RPMI7951 (cell line): ENCODE results near the gene ACSL1. TPM values are rescaled to one million over a fixed set of nuclear protein-coding genes. Genes with fewer than 3 reads are reported as not detected.

Source experiments
- DNase-seq: peaks from one replicate; pipeline ENCODE4 v3.0.0-alpha.2; 2012; ENCODE audit warnings: low read depth
- total RNA-seq: library from RNA; depleted of rRNA; stranded (reverse); fragments of >200 nt; shearing (Covaris generic); gene quantifications from 2 replicates; pipeline ENCODE4 v1.2.3, GENCODE V29; 2014; rRNA removed

Gene ACSL1
- total RNA-seq = 26.4 and 34.7 TPM in 2 replicates

DNA sequence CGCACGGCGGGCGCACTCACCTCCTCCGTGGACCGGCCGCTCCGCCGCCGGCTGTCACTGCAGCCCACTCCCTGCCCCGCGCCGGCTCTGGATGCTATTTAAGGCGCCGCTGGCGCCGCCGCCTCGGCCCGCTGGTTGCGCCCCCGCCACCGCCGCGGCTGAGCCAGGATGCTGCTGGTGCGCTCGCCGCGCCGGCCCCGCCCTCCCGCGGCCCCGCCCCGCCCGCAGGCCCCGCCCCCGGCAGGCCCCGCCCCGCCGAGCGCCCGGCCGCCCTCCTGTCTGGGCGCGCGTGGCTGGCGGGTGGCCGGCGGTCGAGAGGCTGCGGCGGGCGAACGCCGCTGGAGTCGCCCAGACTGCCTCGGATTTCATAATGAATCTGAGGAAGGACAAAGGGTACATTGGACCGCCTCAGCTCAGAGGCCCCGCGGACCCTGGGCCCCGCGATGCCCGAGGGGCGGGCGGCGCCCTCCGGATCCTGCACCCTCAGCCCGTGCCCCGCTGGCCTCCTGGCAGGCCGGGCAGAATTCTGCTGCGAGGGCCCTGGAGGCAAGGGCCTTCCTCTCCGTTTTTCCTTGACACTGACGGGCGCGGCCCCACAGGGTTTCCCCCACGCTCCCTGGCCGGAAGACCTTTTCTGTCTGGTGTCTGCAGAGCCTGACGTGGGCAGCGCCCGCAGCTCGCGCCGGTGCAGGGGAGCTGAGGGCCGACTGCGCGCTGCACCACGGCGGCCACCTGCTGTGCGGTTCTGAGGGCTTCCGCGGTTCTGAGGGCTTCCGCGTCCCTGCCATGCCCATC, at the start of gene ACSL1:
TSS of gene ACSL1 (minus strand) at position 73 of the 795 bp plus-strand sequence. CDS start 22,454 bp downstream, outside the sequence.
- peak; percentile 65 for DNase-seq

DNA sequence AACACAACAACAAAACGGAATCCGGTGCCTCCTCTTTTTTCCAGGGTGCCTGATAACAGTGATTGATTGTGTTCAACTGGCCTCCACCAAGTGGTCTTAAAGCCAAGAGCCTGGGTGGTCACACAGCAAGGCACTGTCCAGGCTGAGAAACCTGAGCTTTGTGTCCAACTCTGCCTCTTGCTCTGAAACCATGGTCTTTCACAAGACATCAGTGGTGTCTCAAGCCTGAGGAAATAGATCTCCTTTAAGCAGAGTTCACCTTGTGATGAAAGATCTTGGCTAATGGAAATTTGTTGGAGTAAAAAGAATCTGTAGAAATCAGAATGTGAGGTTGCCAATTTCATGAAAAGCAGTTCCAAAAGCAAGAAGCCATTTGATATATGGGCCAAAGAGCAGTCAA, 47.3 kb upstream of the ACSL1 start:
- no peak for DNase-seq

GRCh38 chr4:184870718-184871117, 45.0 kb upstream of the ACSL1 start:
- no peak for DNase-seq

DNA sequence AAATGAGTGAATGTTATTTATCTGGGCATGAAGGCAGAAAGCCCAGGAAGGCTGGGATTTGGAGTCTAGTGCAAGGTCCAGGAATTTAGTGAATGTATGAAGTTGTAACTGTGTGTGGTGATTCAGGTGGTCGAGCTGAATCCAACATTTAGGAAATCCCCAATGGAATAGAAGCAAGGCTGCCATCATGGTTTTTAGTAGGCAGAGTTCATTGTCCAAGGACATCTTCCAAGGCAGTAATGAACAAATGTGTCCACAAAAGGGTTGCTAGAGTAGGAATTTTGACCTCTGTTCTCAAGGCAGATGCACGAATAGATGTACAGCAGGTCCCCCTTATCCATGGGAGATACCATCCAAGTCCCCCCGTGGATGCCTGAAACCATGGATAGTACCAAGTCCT, 42.9 kb upstream of the ACSL1 start:
- no peak for DNase-seq

GRCh38 chr4:184863916-184864315, 38.1 kb upstream of the ACSL1 start:
- no peak for DNase-seq

DNA sequence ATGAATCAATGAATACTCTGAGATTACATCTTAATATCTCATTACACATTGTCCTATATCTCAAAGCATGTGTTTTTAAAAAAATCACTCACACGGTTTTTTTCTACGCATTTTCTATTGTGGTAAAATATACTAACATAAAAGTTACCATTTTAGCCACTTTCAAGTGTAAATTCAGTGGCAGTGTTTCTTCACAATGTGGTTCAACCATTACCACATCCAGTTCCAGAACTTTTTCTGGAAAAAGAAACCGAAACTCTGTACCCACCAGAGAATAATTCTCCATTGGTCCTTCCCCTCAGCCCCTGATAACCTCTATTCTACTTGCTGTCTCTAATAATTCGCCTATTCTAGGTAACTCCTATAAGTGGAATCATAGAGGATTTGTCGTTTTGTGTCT, 35.3 kb upstream of the ACSL1 start:
- peak; percentile 5 for DNase-seq

GRCh38 chr4:184860018-184860779, 34.4 kb upstream of the ACSL1 start:
- DNase-seq = no peak

DNA sequence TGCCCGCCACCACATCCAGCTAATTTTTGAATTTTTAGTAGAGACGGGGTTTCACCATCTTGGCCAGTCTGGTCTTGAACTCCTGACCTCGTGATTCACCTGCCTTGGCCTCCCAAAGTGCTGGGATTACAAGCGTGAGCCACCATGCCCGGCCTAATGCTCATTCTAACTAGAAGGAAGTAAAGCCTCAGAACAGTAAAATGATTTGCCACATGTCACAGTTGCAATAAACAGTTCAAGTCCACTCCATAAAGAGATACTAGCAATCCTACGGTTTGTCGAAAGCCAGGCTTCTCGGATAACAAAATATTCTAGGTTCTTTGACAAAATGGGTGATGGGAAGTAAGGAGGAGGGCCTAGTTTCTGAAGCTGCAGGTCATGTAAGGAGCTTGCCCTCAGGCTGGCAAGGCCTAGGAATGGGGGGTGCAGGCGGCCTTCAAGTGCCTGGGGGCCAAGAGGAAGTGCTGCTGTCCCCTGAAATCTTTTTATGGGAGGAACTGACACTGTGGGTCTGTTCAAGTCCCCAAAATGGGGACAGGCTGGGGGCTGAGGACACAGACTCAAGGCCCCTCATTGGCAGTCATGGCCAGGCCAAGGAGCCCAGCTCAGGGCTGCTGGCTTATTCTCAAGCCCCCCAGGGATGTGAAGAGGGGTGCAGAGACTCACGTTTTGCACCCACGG, 31.8 kb upstream of the ACSL1 start:
- DNase-seq = no peak

- DNase-seq = no peak
These were observed 30.5 kb upstream of the ACSL1 start for GRCh38 chr4:184856277-184856609.

DNA sequence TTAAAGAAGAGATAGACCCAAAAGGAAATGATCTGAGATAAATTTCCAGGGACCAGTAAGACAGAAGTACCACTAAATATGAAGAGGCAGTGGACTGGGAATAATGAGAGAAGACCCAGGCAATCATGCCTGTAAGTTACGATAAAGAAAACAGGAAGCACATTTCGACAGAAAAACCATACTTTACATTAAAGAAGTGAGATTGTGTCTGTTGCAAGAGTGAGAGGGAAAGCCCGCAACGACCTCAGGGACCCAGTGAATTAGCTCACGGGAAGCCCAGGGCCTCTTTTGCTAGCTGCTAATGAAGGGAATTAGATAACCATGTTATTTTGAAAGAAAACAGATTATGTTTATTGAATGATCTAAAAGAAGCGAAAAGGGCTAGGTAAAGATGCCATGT, 28.9 kb upstream of the ACSL1 start:
- no peak for DNase-seq

DNA sequence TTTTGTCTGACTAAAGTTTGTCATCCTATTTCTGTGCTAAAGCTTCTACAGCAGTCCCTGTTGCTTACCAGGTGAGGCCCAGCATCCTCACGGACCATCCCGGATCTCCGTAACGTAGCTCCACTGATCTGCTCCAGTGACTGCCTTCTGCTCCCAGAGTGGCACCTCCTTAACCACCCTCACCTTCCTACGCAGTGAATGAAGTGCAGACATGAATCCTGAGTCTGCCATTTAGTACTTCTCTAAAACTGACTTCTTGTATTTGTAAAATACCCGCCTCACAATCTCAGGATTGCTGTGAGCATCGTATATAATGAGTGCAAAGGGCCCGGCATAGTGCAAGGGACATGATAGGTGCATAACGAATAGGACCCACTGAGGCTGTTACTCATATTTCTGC, 27.7 kb upstream of the ACSL1 start:
- no peak for DNase-seq

DNA sequence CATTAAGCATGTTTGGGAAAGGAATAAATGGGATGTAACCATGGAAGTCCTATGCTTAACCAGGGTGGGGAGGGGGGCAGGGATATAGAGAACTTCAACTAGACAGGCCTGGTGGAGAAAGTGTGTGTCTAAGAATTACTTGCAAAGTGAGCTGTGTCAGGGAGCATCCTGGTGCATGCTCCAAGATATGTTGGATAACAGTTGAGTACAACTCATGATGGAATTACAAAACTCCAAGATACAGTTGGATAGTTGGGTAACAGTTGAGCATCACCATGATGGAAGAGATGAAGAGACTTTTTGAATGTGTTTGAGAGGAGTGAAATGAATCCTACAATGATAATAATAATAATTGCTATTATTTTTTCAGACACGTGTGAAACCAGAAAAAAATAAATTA, 26.1 kb upstream of the ACSL1 start:
- DNase-seq = no peak

GRCh38 chr4:184851200-184851541, 25.4 kb upstream of the ACSL1 start:
- DNase-seq = peak; percentile 17

DNA sequence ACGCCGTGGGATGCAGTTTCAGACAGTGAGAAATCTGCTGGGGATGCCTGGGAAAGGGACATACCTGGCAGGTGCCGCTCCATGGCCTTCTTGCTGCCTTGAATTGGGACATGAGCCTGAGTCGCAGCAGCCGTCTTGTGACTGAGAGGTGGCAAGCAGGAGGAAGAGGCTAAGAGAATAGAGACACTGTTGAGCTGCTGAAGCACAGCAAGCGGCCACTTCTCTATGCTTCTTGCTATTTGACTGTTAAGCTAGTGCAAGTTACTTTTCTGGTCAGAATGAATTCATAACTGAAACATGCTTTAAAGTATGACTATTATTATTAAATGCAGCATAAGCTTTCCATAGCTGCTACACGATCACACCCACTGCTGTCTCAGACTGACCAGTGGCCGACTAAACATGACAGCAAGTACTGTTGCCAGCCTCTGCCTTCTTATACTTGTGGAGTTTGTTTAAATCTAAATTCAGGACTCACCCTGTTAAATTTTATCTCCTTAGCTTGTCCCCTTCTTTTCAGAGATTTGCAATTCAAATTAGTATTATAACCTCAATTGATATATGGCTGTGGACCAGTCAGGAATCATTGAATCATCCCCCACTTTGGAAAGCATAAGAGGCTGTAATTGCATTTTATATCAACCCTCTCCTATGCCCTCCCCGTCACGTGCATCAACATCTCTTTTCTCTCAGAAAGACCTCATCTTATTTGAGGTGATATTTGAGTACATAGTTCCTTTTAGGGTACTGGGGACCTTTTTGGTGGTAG, 24.8 kb upstream of the ACSL1 start:
- DNase-seq = no peak

DNA sequence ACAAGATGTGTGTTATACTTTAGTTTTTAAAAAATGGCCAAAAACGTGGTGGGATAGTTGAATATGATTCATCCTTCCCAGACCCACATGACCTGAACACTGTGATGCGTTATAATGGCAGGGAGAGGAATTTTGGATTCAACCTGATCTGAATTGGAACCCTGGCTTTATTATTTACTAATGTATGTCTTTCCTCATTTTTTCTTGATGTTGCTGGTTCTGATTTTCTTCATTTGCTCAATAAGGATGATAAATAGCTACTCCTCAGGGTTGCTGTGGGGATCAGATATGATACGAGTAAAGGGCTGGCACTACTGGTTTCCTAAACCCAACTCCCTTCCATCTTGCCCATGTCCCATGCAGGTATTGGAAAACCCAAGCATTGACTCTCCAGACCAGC, 24.2 kb upstream of the ACSL1 start:
- DNase-seq = no peak

GRCh38 chr4:184849185-184849584, 23.4 kb upstream of the ACSL1 start:
- DNase-seq = no peak

DNA sequence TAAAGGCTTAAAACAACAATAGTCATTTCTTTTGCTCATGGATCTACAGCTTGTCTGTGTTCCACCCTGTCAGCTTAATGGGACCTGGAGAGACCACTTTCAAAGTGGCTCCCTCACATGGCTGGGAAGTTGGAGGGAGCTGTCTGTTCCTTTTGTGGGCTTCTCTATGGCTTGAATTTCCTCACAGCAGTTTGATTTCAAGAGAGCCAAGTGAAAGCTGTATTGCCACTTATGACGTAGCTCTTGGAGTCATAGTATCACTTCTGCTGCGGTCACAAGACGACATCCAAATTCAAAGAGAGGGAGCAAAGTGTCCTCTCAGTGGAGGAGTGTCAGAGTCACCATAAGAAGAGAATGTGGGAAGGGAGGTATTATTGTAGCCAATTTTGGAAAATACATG, 22.7 kb upstream of the ACSL1 start:
- no peak for DNase-seq

DNA sequence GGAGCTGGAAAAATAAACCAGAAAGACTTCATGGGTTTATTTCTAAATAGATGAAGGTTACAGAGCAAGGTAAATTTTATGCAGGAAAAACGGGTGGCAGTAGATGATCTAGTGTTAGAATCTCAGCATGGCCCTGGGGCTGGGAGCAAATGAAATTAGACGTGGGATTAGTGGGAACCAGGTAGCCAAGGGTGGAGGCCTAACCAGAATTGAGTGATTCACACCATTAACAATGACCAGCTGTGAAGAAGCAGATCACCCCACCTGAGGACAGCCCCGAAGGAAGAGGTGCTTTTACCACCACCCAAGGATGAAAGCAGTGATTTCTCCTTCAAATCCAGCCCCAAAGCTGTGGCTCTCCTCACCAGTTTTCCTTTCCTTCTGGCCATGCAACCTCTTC, 20.8 kb upstream of the ACSL1 start:
- DNase-seq = no peak

GRCh38 chr4:184845367-184846021, 19.7 kb upstream of the ACSL1 start:
- DNase-seq = peak; percentile 84

- DNase-seq = no peak
These were observed 19.0 kb upstream of the ACSL1 start for GRCh38 chr4:184844742-184845141.

DNA sequence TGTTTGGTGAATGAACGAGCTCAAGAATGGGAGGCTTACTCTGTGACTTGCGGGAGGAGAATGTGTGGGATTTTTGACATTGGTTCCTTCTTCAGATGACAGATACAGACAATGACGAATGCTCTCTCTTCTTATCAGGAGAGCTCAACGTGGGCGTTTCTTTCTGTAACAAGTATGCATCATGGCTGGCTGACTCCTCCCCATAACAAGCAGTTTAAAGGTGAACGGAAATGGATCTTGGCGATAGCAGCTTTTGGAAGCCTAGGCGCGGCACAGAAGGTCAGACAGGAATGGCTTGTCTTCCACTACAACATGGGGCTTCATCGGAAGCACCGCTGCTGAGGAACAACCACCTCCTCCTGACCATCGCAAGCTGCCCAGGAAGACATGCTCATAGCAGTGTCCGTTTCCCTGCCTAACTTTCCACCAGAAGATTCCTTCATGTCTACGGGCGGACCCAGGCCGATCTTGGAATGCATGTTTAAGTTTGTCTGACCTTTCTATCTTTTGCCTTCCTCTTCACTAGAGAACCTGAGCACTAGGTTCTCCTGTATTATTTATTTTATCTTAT, 18.3 kb upstream of the ACSL1 start:
- DNase-seq = no peak
